Measurements from ENCODE around the gene CLRN3. TPM values are rescaled to one million over a fixed set of nuclear protein-coding genes. Genes with fewer than 3 reads are reported as not detected.

The CLRN3 gene
- total RNA-seq, 1 donor from 2014 or later: 0.52 TPM

DNA sequence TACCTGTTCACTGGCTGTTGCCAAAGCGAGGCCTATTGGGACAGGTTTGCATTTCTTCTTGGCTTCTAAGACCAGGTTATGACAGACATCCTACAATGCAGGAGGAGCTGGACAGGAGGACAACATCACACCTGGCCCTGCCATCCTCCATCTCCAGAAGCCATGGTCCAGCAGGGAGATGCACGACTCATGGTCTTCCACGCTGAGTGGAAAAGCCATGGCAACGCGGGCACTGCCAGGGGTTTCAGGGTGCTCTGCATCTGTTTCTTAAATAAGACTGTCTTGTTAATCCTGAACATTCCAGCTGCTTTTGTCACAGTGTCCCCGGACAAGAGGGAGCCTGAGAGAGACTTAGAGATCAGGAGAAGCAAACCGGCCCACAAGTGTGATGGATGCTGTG, 40.3 kb downstream of the CLRN3 start:
- H3K27me3 ChIP-seq (ENCODE audit: control insufficient read depth in 3 of 3, insufficient read depth in 3 of 3, low read length in 3 of 3): peaks cover 0 to 14% (median 10%) of the 10 kb centered on the region in 3 donors
- no peaks in the 10 kb centered on the region for H3K36me3 ChIP-seq (ENCODE audit: control insufficient read depth in 3 of 3, insufficient read depth in 3 of 3, low read length in 3 of 3)
- H3K9ac ChIP-seq (ENCODE audit: low read depth in 1 of 3, low read length in 3 of 3): no peak overlapping the region
- no peak overlapping the region for H3K4me3 ChIP-seq (ENCODE audit: low read length in 3 of 3)
- no peaks in the 10 kb centered on the region for H3K9me3 ChIP-seq (ENCODE audit: control insufficient read depth in 3 of 3, low read length in 3 of 3)
- no peak overlapping the region for H3K27ac ChIP-seq (ENCODE audit: low read depth, low read length)
- no peaks in the 10 kb centered on the region for H3K4me1 ChIP-seq (ENCODE audit: control insufficient read depth in 3 of 3, insufficient read depth in 3 of 3, low read length in 3 of 3)

DNA sequence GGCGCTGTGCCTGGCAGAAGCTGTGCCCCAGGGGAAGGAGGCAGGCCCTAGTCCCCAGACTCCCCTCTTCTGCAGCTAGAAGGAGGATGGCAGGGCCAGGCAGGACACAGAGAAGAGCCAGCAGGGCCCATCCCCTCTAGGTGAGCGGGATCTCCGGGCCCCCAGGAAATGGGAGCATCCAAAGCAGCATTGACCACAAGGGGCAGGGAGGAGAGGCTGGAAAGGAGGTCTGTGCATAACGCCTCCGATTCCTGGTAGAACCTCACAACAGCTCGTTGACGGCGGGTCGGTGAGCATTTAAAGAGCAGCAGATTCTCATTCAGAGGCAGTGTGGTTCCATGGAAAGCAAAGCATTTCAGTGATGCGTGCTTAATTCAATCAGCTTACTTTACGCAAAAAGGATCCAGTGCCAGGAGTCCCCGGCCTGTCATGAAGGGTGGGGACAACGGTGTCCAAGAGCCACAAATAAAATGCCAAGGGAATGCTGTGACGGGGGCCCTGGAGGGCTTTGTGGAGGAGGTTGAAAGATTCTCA, 41.0 kb downstream of the CLRN3 start:
- H3K4me1 ChIP-seq (ENCODE audit: control insufficient read depth in 3 of 3, insufficient read depth in 3 of 3, low read length in 3 of 3): no peaks in the 10 kb centered on the region
- no peak overlapping the region for H3K27ac ChIP-seq (ENCODE audit: low read depth, low read length)
- H3K27me3 ChIP-seq (ENCODE audit: control insufficient read depth in 3 of 3, insufficient read depth in 3 of 3, low read length in 3 of 3): peaks cover 0 to 14% (median 10%) of the 10 kb centered on the region in 3 donors
- H3K4me3 ChIP-seq (ENCODE audit: low read length in 3 of 3): no peak overlapping the region
- no peak overlapping the region for H3K9ac ChIP-seq (ENCODE audit: low read depth in 1 of 3, low read length in 3 of 3)
- H3K36me3 ChIP-seq (ENCODE audit: control insufficient read depth in 3 of 3, insufficient read depth in 3 of 3, low read length in 3 of 3): no peaks in the 10 kb centered on the region
- H3K9me3 ChIP-seq (ENCODE audit: control insufficient read depth in 3 of 3, low read length in 3 of 3): no peaks in the 10 kb centered on the region

GRCh38 chr10:127850944-127851343, 41.8 kb downstream of the CLRN3 start:
- Histone ChIP-seq H3K9ac (ENCODE audit: low read depth in 1 of 3, low read length in 3 of 3) (no peak overlapping the region), H3K4me3 (ENCODE audit: low read length in 3 of 3) (no peak overlapping the region), H3K36me3 (ENCODE audit: control insufficient read depth in 3 of 3, insufficient read depth in 3 of 3, low read length in 3 of 3) (no peaks in the 10 kb centered on the region), H3K4me1 (ENCODE audit: control insufficient read depth in 3 of 3, insufficient read depth in 3 of 3, low read length in 3 of 3) (no peaks in the 10 kb centered on the region), H3K9me3 (ENCODE audit: control insufficient read depth in 3 of 3, low read length in 3 of 3) (no peaks in the 10 kb centered on the region), H3K27me3 (ENCODE audit: control insufficient read depth in 3 of 3, insufficient read depth in 3 of 3, low read length in 3 of 3) (peaks cover 0 to 18% (median 10%) of the 10 kb centered on the region in 3 donors), H3K27ac (ENCODE audit: low read depth, low read length) (no peak overlapping the region)

DNA sequence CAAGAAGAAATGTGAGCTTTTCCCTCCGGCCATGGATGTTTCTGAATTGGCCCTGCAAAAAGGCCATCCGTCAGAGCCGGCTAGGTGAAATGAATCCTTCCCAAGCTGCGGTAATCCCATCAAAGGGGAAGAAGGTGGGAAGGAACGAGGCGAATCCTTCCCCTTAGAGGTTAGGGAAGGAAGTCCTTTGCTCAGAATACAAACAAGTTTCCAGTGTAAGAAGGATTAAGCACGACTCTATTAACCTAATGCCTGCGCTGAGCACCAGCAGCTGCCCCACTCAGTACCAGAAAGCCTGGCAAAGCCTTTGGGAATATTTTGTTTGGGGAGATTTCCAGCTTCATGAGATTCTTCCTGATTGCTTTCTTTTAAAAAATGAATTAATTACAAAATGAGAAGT, 42.8 kb downstream of the CLRN3 start:
- Histone ChIP-seq H3K27ac (ENCODE audit: low read depth, low read length) (no peak overlapping the region), H3K36me3 (ENCODE audit: control insufficient read depth in 3 of 3, insufficient read depth in 3 of 3, low read length in 3 of 3) (no peaks in the 10 kb centered on the region), H3K9ac (ENCODE audit: low read depth in 1 of 3, low read length in 3 of 3) (no peak overlapping the region), H3K9me3 (ENCODE audit: control insufficient read depth in 3 of 3, low read length in 3 of 3) (no peaks in the 10 kb centered on the region), H3K4me3 (ENCODE audit: low read length in 3 of 3) (no peak overlapping the region), H3K27me3 (ENCODE audit: control insufficient read depth in 3 of 3, insufficient read depth in 3 of 3, low read length in 3 of 3) (peaks cover 0 to 18% (median 10%) of the 10 kb centered on the region in 3 donors), H3K4me1 (ENCODE audit: control insufficient read depth in 3 of 3, insufficient read depth in 3 of 3, low read length in 3 of 3) (no peaks in the 10 kb centered on the region)

DNA sequence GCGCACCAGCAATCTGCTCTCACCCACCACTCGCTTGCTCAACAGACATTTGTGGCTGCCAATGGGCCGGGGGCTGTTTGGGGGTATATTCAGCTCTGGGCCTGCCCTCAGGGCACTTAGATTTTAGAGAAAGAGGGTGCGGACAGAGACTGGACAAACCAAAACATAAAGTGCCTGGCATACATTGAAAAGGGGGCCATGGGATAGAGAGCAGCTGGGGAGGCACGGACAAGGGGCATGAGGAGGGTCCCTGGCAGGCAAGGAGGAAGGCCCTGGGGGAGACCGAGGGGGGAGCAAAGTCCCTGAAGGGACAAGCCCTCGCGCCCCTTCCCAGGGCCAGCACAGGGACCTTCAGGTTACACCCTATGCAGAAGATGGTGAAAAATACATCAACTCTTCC, 43.5 kb downstream of the CLRN3 start:
- no peak overlapping the region for H3K27ac ChIP-seq (ENCODE audit: low read depth, low read length)
- H3K9ac ChIP-seq (ENCODE audit: low read depth in 1 of 3, low read length in 3 of 3): no peak overlapping the region
- no peaks in the 10 kb centered on the region for H3K4me1 ChIP-seq (ENCODE audit: control insufficient read depth in 3 of 3, insufficient read depth in 3 of 3, low read length in 3 of 3)
- no peaks in the 10 kb centered on the region for H3K36me3 ChIP-seq (ENCODE audit: control insufficient read depth in 3 of 3, insufficient read depth in 3 of 3, low read length in 3 of 3)
- peaks cover 0 to 24% (median 13%) of the 10 kb centered on the region in 3 donors for H3K27me3 ChIP-seq (ENCODE audit: control insufficient read depth in 3 of 3, insufficient read depth in 3 of 3, low read length in 3 of 3)
- H3K4me3 ChIP-seq (ENCODE audit: low read length in 3 of 3): no peak overlapping the region
- no peaks in the 10 kb centered on the region for H3K9me3 ChIP-seq (ENCODE audit: control insufficient read depth in 3 of 3, low read length in 3 of 3)

- no peaks in the 10 kb centered on the region for H3K9me3 ChIP-seq (ENCODE audit: control insufficient read depth in 3 of 3, low read length in 3 of 3)
- no peak overlapping the region for H3K4me3 ChIP-seq (ENCODE audit: low read length in 3 of 3)
- no peaks in the 10 kb centered on the region for H3K36me3 ChIP-seq (ENCODE audit: control insufficient read depth in 3 of 3, insufficient read depth in 3 of 3, low read length in 3 of 3)
- no peaks in the 10 kb centered on the region for H3K4me1 ChIP-seq (ENCODE audit: control insufficient read depth in 3 of 3, insufficient read depth in 3 of 3, low read length in 3 of 3)
- peaks cover 0 to 20% (median 11%) of the 10 kb centered on the region in 3 donors for H3K27me3 ChIP-seq (ENCODE audit: control insufficient read depth in 3 of 3, insufficient read depth in 3 of 3, low read length in 3 of 3)
- H3K27ac ChIP-seq (ENCODE audit: low read depth, low read length): no peak overlapping the region
- no peak overlapping the region for H3K9ac ChIP-seq (ENCODE audit: low read depth in 1 of 3, low read length in 3 of 3)
Measured at GRCh38 chr10:127848226-127848625, 44.5 kb downstream of the CLRN3 start.

DNA sequence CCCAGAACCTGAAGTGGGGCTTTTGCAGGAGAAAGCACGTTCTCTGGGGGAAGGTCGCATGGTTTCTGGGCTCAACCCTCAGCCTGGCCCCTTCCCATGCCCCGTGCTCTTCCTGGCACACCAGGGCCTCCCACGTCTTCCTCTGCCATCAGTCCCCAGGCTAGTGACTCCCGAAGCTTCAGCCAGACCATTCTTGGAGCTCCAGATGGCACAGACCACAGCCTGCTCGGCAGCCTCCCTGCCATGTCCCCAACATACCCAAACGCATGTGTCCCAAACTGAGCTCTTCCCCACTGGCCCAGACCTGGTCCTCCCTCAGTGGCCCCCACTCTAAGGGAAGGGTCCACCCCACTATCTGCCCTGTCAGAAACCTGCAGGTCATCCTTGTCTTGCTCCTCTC, 47.0 kb downstream of the CLRN3 start:
- no peak overlapping the region for H3K9ac ChIP-seq (ENCODE audit: low read depth in 1 of 3, low read length in 3 of 3)
- H3K27ac ChIP-seq (ENCODE audit: low read depth, low read length): no peak overlapping the region
- no peaks in the 10 kb centered on the region for H3K36me3 ChIP-seq (ENCODE audit: control insufficient read depth in 3 of 3, insufficient read depth in 3 of 3, low read length in 3 of 3)
- no peak overlapping the region for H3K4me3 ChIP-seq (ENCODE audit: low read length in 3 of 3)
- no peaks in the 10 kb centered on the region for H3K9me3 ChIP-seq (ENCODE audit: control insufficient read depth in 3 of 3, low read length in 3 of 3)
- H3K4me1 ChIP-seq (ENCODE audit: control insufficient read depth in 3 of 3, insufficient read depth in 3 of 3, low read length in 3 of 3): no peaks in the 10 kb centered on the region
- H3K27me3 ChIP-seq (ENCODE audit: control insufficient read depth in 3 of 3, insufficient read depth in 3 of 3, low read length in 3 of 3): peaks cover 0 to 13% (median 10%) of the 10 kb centered on the region in 3 donors

DNA sequence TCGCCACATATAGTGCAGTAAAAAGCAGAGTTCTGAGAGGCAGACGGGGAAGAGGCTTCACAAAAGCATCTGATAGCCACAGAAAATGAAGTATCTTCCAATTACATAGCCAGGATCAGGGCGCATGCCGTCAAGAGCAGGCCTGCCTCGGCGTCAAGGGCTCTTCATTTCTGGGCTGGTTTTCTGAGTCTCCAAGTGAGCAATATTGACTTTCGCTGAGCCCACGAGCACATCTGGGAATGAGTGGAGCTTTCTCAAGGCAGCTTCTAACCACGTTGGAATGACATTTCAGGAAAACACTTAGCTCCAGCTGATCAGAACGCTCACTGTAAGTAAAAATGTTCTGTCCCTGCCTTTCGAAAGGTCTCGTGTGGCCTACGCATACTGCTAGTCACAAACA, 51.9 kb downstream of the CLRN3 start:
- H3K9me3 ChIP-seq (ENCODE audit: control insufficient read depth in 3 of 3, low read length in 3 of 3): no peaks in the 10 kb centered on the region
- H3K27ac ChIP-seq (ENCODE audit: low read depth, low read length): no peak overlapping the region
- H3K36me3 ChIP-seq (ENCODE audit: control insufficient read depth in 3 of 3, insufficient read depth in 3 of 3, low read length in 3 of 3): no peaks in the 10 kb centered on the region
- H3K4me3 ChIP-seq (ENCODE audit: low read length in 3 of 3): no peak overlapping the region
- no peak overlapping the region for H3K9ac ChIP-seq (ENCODE audit: low read depth in 1 of 3, low read length in 3 of 3)
- H3K27me3 ChIP-seq (ENCODE audit: control insufficient read depth in 3 of 3, insufficient read depth in 3 of 3, low read length in 3 of 3): peaks cover 0 to 13% (median 10%) of the 10 kb centered on the region in 3 donors
- H3K4me1 ChIP-seq (ENCODE audit: control insufficient read depth in 3 of 3, insufficient read depth in 3 of 3, low read length in 3 of 3): no peaks in the 10 kb centered on the region

- Histone ChIP-seq H3K27ac (ENCODE audit: low read depth, low read length) (no peak overlapping the region), H3K4me3 (ENCODE audit: low read length in 3 of 3) (no peak overlapping the region), H3K9me3 (ENCODE audit: control insufficient read depth in 3 of 3, low read length in 3 of 3) (no peaks in the 10 kb centered on the region), H3K36me3 (ENCODE audit: control insufficient read depth in 3 of 3, insufficient read depth in 3 of 3, low read length in 3 of 3) (no peaks in the 10 kb centered on the region), H3K4me1 (ENCODE audit: control insufficient read depth in 3 of 3, insufficient read depth in 3 of 3, low read length in 3 of 3) (peaks cover 0 to 2% (median 0%) of the 10 kb centered on the region in 3 donors), H3K9ac (ENCODE audit: low read depth in 1 of 3, low read length in 3 of 3) (no peak overlapping the region), H3K27me3 (ENCODE audit: control insufficient read depth in 3 of 3, insufficient read depth in 3 of 3, low read length in 3 of 3) (peaks cover 0 to 7% (median 5%) of the 10 kb centered on the region in 3 donors)
Measured at GRCh38 chr10:127836966-127837365, 55.8 kb downstream of the CLRN3 start.

GRCh38 chr10:127836176-127836575, 56.6 kb downstream of the CLRN3 start:
- H3K36me3 ChIP-seq (ENCODE audit: control insufficient read depth in 3 of 3, insufficient read depth in 3 of 3, low read length in 3 of 3): no peaks in the 10 kb centered on the region
- H3K27ac ChIP-seq (ENCODE audit: low read depth, low read length): no peak overlapping the region
- H3K9ac ChIP-seq (ENCODE audit: low read depth in 1 of 3, low read length in 3 of 3): no peak overlapping the region
- no peaks in the 10 kb centered on the region for H3K9me3 ChIP-seq (ENCODE audit: control insufficient read depth in 3 of 3, low read length in 3 of 3)
- peaks cover 0 to 2% (median 0%) of the 10 kb centered on the region in 3 donors for H3K4me1 ChIP-seq (ENCODE audit: control insufficient read depth in 3 of 3, insufficient read depth in 3 of 3, low read length in 3 of 3)
- H3K27me3 ChIP-seq (ENCODE audit: control insufficient read depth in 3 of 3, insufficient read depth in 3 of 3, low read length in 3 of 3): peaks cover 0 to 5% (median 4%) of the 10 kb centered on the region in 3 donors
- no peak overlapping the region for H3K4me3 ChIP-seq (ENCODE audit: low read length in 3 of 3)
